ENCODE measurements around the gene DIPK1C.

DNA sequence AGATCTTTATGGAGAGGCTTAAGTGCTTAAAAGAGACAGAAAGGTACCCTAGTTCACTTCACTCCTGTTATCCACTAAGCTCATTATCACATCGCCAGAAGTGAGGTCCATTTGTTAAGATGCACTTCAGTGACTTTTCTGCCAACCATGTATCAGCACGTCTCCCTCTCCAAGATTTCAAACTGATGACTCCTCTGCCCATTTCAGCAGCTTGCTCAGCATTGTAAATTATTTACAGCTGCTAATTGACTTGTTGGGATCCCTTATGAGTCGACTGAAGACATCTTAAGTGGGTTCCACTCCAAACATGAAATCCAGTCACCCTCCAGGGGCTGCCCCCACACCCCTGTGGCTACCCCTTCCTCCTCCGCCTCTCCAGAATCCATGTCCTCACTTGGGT, 37.3 kb downstream of the DIPK1C start:
- TF ChIP-seq BACH2 (CRISPR knock-in tag; IDR thresholded peaks at IDR 0.05; ENCODE audit: borderline replicate concordance) (no peak), ARNTL (CRISPR knock-in tag; IDR thresholded peaks at IDR 0.05; ENCODE audit: borderline replicate concordance, low read depth) (no peak), CSRNP3 (CRISPR knock-in tag; IDR thresholded peaks at IDR 0.05) (no peak), ZFP3 (CRISPR knock-in tag; IDR thresholded peaks at IDR 0.05) (no peak), ZFP30 (CRISPR knock-in tag; IDR thresholded peaks at IDR 0.05) (no peak), ZC3H10 (CRISPR knock-in tag; IDR thresholded peaks at IDR 0.05) (no peak), ZNF565 (CRISPR knock-in tag; conservative IDR thresholded peaks at IDR 0.05; ENCODE audit: low read depth) (no peak), ISL1 (CRISPR knock-in tag; IDR thresholded peaks at IDR 0.05) (no peak), CSDC2 (CRISPR knock-in tag; IDR thresholded peaks at IDR 0.05) (no peak), OSR1 (CRISPR knock-in tag; IDR thresholded peaks at IDR 0.05) (no peak), ESRRG (CRISPR knock-in tag; IDR thresholded peaks at IDR 0.05) (no peak), TOX (CRISPR knock-in tag; IDR thresholded peaks at IDR 0.05; ENCODE audit: borderline replicate concordance) (no peak)
